HG03280 (cell line): ENCODE measurements around the gene ITPKA.
"Not testable (repeated sequence)": the region's sequence is repeated elsewhere in the genome, so short reads cannot be mapped to it uniquely, and the experiment has no call there.

Source experiments
- ATAC-seq: cut with Tn5 transposase; IDR thresholded peaks from one replicate; pipeline ENCODE4 v1.9.1; 2021; ENCODE audit warnings: mild to moderate bottlenecking, moderate library complexity; ENCODE audit not compliant: unreplicated experiment

Gene ITPKA

GRCh38 chr15:41493205-41493901, at the start of gene ITPKA:
Gene ITPKA (plus strand): TSS chr15:41493874. CDS start chr15:41493928, 54 bp downstream.
- peak; percentile 81 for ATAC-seq

GRCh38 chr15:41445399-41445798, 48.3 kb upstream of the ITPKA start:
- ATAC-seq = no peak

GRCh38 chr15:41462084-41462795, 31.4 kb upstream of the ITPKA start:
- ATAC-seq = no peak

GRCh38 chr15:41464889-41465580, 28.6 kb upstream of the ITPKA start:
- no peak for ATAC-seq

- ATAC-seq = no peak
Measured at GRCh38 chr15:41465822-41466421, 27.8 kb upstream of the ITPKA start.

GRCh38 chr15:41466711-41467110, 27.0 kb upstream of the ITPKA start:
- no peak for ATAC-seq

GRCh38 chr15:41469644-41470043, 24.0 kb upstream of the ITPKA start:
- ATAC-seq = not testable (repeated sequence)

GRCh38 chr15:41473418-41473817, 20.3 kb upstream of the ITPKA start:
- ATAC-seq = no peak

GRCh38 chr15:41474436-41474835, 19.2 kb upstream of the ITPKA start:
- no peak for ATAC-seq

- no peak for ATAC-seq
Measured at GRCh38 chr15:41474941-41475340, 18.7 kb upstream of the ITPKA start.

- no peak for ATAC-seq
Measured at GRCh38 chr15:41476416-41477048, 17.1 kb upstream of the ITPKA start.

- ATAC-seq = no peak
Measured at GRCh38 chr15:41480396-41481140, 13.1 kb upstream of the ITPKA start.

- no peak for ATAC-seq
Measured at GRCh38 chr15:41482110-41482877, 11.4 kb upstream of the ITPKA start.

GRCh38 chr15:41483115-41483514, 10.6 kb upstream of the ITPKA start:
- ATAC-seq = peak; percentile 84

GRCh38 chr15:41483519-41483918, 10.2 kb upstream of the ITPKA start:
- ATAC-seq = no peak

GRCh38 chr15:41484937-41485625, 8.6 kb upstream of the ITPKA start:
- no peak for ATAC-seq

GRCh38 chr15:41486286-41486685, 7.4 kb upstream of the ITPKA start:
- ATAC-seq = no peak

- no peak for ATAC-seq
Measured at GRCh38 chr15:41487381-41487780, 6.3 kb upstream of the ITPKA start.

GRCh38 chr15:41487802-41488201, 5.9 kb upstream of the ITPKA start:
- no peak for ATAC-seq
